HG02840 (cell line): ENCODE results near the gene ANKS1B.

ENCODE experiments used
- ATAC-seq: cut with Tn5 transposase; IDR thresholded peaks from one replicate; pipeline ENCODE4 v1.9.1; 2021; ENCODE audit warnings: mild to moderate bottlenecking, moderate library complexity, moderate number of reproducible peaks; ENCODE audit not compliant: unreplicated experiment, low FRiP score

Gene ANKS1B

GRCh38 chr12:98735821-98736220 lies 1248.9 kb downstream of the ANKS1B start:
- no peak for ATAC-seq

GRCh38 chr12:98733667-98734350 lies 1250.9 kb downstream of the ANKS1B start:
- ATAC-seq: no peak

- ATAC-seq: no peak
These were observed 1254.3 kb downstream of the ANKS1B start for GRCh38 chr12:98730412-98730811.

- no peak for ATAC-seq
These were observed 1257.5 kb downstream of the ANKS1B start for GRCh38 chr12:98727196-98727595.

- ATAC-seq: no peak
These were observed 1259.1 kb downstream of the ANKS1B start for GRCh38 chr12:98725476-98726247.

GRCh38 chr12:98724384-98725155 lies 1260.2 kb downstream of the ANKS1B start:
- ATAC-seq: no peak

GRCh38 chr12:98721204-98721702 lies 1263.5 kb downstream of the ANKS1B start:
- ATAC-seq: no peak

GRCh38 chr12:98719515-98720504 lies 1264.9 kb downstream of the ANKS1B start:
- no peak for ATAC-seq

GRCh38 chr12:98714426-98714825 lies 1270.3 kb downstream of the ANKS1B start:
- ATAC-seq: no peak

GRCh38 chr12:98709022-98709421 lies 1275.7 kb downstream of the ANKS1B start:
- no peak for ATAC-seq

- ATAC-seq: no peak
These were observed 1283.6 kb downstream of the ANKS1B start for GRCh38 chr12:98701166-98701565.

- ATAC-seq: no peak
These were observed 1285.2 kb downstream of the ANKS1B start for GRCh38 chr12:98699586-98699985.

GRCh38 chr12:98698603-98699463 lies 1285.9 kb downstream of the ANKS1B start:
- ATAC-seq: peak; percentile 82

- ATAC-seq: no peak
These were observed 1287.5 kb downstream of the ANKS1B start for GRCh38 chr12:98697209-98697608.

- ATAC-seq: no peak
These were observed 1288.6 kb downstream of the ANKS1B start for GRCh38 chr12:98696036-98696646.

- ATAC-seq: no peak
These were observed 1293.4 kb downstream of the ANKS1B start for GRCh38 chr12:98691351-98691750.

- no peak for ATAC-seq
These were observed 1298.1 kb downstream of the ANKS1B start for GRCh38 chr12:98686603-98687002.
